Activated naive CD8-positive, alpha-beta T cell (primary cell): Measurements from ENCODE around the gene ZBTB9.

Experiments
- H3K27ac Mint-ChIP-seq: one replicate; pipeline ENCODE4 v1.8.0; 2021; ENCODE audit warnings: mixed read lengths
- H3K27me3 Mint-ChIP-seq: one replicate; pipeline ENCODE4 v1.8.0; 2021; ENCODE audit warnings: mixed read lengths
- H3K36me3 Mint-ChIP-seq: one replicate; pipeline ENCODE4 v1.8.0; 2021; ENCODE audit warnings: mixed read lengths
- H3K4me1 Mint-ChIP-seq: one replicate; pipeline ENCODE4 v1.8.0; 2021; ENCODE audit warnings: low read depth, mixed read lengths
- H3K4me3 Mint-ChIP-seq: one replicate; pipeline ENCODE4 v1.8.0; 2021; ENCODE audit warnings: mild to moderate bottlenecking, mixed read lengths
- H3K9me3 Mint-ChIP-seq: one replicate; pipeline ENCODE4 v1.8.0; 2021; ENCODE audit warnings: low read depth, mixed read lengths

Gene ZBTB9

DNA sequence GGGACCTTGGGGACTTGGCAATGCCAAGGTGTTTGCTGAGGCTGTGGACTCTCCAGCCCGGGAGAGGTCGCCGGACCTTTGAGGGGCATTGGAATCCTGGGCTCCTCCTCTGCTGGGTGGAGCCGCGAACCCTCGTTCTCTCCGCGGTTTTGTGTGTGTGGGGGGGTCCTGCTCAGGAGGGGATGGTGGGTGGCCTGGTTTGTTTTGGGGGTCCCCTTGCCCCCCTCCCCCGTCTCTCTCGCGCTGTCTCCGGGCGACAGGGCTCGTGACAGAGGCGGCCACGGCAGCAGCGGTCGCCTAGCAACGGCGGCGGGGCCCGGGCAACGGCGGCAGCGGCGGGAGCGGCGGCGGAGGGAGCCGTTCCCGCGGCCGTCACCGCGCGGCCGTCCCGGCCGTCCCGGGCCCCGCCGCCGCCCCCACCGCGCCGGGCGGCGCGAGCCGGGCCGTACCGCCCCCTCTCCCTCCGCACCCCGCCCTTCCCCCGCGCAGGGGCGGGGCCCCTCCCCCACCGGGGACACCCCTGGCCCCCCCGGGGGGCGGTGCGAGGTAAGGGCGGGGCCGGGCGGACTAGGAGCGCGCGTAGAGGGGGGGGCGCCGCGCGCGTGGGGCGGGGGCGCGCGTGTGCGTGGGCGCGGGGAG lies 26.7 kb upstream of the ZBTB9 start:
- H3K9me3 Mint-ChIP-seq = no peaks in the 10 kb centered on the region
- H3K4me1 Mint-ChIP-seq = peaks cover 80% of the 10 kb centered on the region
- no peaks in the 10 kb centered on the region for H3K36me3 Mint-ChIP-seq
- peak overlapping the region; percentile 94 for H3K27ac Mint-ChIP-seq
- no peaks in the 10 kb centered on the region for H3K27me3 Mint-ChIP-seq
- peak overlapping the region; percentile 95 for H3K4me3 Mint-ChIP-seq

DNA sequence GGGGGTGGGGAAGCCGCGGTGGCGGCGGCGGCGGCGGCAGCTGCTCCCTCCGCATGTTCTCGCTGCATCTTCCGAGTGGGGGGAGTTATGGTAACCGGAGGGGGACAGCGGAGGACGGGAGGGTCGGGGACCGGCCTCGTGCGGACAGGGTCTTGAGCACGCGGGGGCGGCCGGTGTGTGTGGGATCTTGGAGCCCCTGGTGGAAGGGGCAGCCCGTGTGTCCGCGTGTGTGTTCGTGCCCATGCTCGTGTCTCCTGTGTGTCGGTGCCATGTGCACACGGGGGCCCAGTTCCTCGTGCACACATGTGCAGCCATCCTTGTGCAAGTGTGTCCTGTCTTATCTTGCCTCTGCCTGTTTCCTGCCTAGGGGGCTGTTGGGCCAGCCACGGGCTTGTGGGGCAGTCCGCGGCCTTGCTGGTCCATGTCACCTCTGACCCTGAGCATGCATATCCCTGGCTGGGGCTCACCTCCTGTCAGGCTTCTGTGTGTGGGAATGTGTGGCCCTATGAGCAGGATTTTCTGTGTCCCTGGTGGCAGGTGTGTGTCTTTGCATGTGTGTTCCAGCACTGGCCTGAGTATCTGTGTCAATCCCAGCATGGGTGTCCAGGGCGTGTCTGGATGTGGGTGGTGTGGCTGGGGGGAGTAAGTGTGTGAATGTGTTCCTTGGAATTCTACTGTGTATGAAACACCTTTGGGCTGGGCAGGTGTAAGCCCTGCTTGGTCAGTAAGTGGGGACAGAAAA lies 26.0 kb upstream of the ZBTB9 start:
- no peaks in the 10 kb centered on the region for H3K9me3 Mint-ChIP-seq
- peaks cover 79% of the 10 kb centered on the region for H3K4me1 Mint-ChIP-seq
- H3K4me3 Mint-ChIP-seq = peak overlapping the region; percentile 95
- H3K27me3 Mint-ChIP-seq = no peaks in the 10 kb centered on the region
- H3K27ac Mint-ChIP-seq = peak overlapping the region; percentile 98
- H3K36me3 Mint-ChIP-seq = peaks cover 3% of the 10 kb centered on the region

DNA sequence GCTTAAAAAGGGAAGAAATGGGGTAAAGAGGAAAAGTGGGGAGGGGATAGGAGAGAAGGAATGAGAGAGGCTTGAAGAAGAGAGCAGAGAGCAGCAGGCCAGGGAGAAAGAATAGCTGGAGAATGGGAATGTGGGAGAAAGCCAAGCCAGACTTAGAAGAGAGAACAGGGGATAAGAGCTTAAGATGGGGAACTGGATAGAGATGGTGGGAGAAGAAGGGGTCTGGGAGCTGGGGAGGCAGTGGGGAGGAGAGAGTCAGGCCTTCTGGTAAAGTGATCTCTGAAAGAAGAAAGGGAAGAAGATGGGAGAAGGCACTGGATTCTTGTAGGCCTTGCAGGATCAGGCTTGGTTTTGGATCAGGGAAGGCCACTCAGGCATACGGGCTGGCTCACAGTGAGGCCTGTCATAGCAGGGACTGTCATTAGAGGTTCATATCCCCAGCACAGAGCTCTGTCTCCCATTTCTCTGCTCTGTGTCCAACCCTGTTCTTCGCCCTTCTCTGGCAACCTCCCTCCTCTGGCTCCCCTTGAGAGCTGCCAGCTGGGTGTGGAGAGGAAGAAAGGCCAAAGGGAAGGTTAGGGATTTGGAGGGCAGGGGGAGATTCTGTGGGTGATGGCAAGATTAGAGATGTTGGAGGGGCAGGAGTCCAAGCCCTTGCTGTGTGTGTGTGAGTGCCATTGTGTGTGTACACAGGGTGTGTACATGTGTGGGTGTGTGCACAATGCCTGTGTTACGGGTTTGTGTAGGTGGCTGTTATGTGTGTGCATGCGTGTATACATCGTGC lies 25.2 kb upstream of the ZBTB9 start:
- Mint-ChIP-seq H3K27ac (peak overlapping the region; percentile 98), H3K36me3 (peaks cover 3% of the 10 kb centered on the region), H3K9me3 (no peaks in the 10 kb centered on the region), H3K27me3 (no peaks in the 10 kb centered on the region), H3K4me3 (peak overlapping the region; percentile 95), H3K4me1 (peaks cover 77% of the 10 kb centered on the region)

DNA sequence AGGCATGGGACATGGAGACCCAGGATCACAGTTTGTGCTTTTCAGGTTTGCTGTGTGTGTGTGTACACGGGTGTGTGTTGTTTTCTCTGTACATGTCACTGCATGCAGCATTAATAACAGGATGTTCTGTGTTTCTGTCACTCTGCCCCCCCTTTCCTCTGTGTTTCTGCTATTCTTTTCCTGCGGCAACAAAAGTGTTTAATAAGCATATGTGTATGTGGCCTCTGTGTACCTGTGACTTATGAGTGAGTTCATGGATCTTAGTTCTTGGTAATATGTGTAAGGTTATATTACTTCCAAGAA lies 24.7 kb upstream of the ZBTB9 start:
- Mint-ChIP-seq H3K27ac (peak overlapping the region; percentile 98), H3K36me3 (peaks cover 3% of the 10 kb centered on the region), H3K27me3 (no peaks in the 10 kb centered on the region), H3K4me1 (peaks cover 72% of the 10 kb centered on the region), H3K9me3 (no peaks in the 10 kb centered on the region), H3K4me3 (peak overlapping the region; percentile 95)

DNA sequence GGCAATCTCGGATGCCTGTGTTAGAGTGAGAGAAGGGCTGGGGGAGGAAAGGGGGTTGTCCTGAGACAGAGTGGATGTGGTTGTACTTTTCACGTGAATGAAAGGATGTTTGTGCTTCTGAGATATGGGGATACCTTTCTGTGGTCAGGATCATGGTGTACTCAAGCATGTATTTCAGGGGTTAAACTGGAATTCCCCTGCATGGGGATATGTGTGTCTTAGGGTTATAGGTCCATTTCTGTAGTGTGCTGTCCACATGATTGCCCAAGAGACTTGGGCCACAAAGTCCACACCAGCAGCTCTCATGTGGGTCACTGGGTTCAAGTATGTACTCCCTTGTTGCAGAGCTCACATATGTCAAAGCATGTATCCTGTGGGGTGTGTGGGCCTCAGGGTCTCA lies 24.0 kb upstream of the ZBTB9 start:
- H3K27me3 Mint-ChIP-seq = no peaks in the 10 kb centered on the region
- H3K9me3 Mint-ChIP-seq = no peaks in the 10 kb centered on the region
- H3K4me1 Mint-ChIP-seq = peaks cover 66% of the 10 kb centered on the region
- peak overlapping the region; percentile 95 for H3K4me3 Mint-ChIP-seq
- peaks cover 3% of the 10 kb centered on the region for H3K36me3 Mint-ChIP-seq
- peak overlapping the region; percentile 98 for H3K27ac Mint-ChIP-seq

DNA sequence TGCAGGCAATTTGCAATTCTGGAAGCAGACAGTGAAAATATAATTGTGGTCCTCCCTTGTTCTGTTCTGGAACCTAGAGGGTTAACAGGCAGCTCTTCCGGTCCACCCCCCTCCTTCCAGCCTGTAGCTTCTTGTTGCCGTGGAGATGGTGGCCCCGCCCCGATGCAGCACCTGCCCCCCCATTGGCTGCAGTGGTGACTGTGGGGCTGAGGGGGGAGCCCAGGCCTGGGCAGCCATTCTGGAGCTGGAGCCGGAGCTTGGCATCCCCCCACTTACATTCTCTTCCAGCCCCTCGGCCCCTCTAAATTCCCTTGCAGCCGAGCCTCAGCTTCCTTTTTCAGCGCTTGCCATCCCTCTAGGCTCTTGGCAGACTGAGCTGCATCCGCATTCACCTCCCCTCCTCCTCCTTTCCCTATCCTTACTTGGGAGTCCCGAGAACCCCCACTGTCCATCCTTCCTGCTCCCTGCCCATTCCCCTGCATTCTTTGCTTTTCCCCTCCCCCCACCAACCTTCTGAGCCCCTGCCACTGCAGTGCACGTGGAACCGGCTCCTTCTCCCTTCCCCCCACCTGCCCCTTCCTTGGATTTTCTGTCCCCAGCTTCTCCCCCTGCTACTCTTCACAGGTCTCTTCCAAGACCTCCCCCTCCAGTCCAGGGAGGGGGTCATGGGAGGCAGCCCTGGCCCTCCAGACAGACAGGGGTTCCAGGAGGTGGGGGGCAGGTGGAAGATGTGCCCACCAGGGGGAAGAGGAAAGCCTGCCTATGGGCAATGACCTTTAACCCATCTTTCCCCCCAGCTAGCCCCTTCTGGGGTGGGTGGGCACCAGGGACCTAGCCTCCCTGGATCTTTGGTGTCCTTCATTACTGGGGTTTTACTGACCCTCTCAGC lies 23.1 kb upstream of the ZBTB9 start:
- Mint-ChIP-seq H3K36me3 (peaks cover 6% of the 10 kb centered on the region), H3K27ac (peak overlapping the region; percentile 98), H3K4me1 (peaks cover 63% of the 10 kb centered on the region)

DNA sequence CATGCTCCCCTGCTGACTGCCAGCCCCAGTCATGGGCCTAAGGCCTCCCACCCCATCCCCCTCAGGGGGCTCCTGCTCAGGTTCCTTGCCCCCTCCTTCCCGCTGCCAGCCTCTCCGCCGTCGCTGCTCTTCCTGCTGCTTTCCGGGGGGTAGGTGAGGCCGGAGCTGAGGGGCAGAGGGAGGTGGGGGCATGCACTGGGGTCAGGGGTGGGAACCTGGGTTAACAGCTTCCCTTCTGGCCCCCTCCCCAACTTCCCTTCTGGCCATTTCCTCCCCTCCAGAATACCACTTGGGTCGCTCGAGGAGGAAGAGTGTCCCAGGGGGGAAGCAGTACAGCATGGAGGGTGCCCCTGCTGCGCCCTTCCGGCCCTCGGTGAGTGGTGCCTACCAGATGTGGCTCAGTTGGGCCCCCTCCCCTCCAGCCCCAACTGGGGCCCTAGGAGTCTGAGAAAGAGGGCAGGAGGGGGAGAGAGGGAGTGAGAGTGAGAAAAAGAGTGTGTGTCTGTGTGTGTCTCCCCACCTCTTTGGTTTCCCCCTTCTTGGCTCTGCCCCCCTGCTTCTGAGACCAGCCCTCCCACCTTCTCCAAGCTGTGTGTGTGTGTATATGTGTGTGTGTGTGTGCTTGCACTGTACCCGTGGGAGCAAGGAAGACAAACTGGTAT lies 22.4 kb upstream of the ZBTB9 start:
- H3K27ac Mint-ChIP-seq = peak overlapping the region; percentile 78
- peaks cover 57% of the 10 kb centered on the region for H3K4me1 Mint-ChIP-seq
- peaks cover 6% of the 10 kb centered on the region for H3K36me3 Mint-ChIP-seq
- peak overlapping the region; percentile 95 for H3K4me3 Mint-ChIP-seq
- H3K27me3 Mint-ChIP-seq = no peaks in the 10 kb centered on the region
- no peaks in the 10 kb centered on the region for H3K9me3 Mint-ChIP-seq

More for the DNA sequence above, 23.1 kb upstream of the ZBTB9 start:
- no peaks in the 10 kb centered on the region for H3K27me3 Mint-ChIP-seq
- no peaks in the 10 kb centered on the region for H3K9me3 Mint-ChIP-seq
- H3K4me3 Mint-ChIP-seq = peak overlapping the region; percentile 95

DNA sequence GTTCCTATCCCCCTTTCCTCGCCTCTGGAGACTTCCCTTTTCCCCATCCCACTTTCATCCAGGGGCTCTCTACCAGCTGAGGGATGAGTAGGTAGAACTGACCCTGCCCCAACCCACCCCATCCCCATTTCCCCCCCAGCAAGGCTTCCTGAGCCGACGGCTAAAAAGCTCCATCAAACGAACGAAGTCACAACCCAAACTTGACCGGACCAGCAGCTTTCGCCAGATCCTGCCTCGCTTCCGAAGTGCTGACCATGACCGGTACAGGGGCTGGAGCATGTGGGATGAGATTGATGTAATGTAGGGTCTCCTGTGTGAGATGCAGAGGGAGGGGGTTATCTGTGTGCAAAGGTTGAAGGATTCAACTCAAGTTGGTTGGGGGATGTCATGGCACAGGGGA lies 21.8 kb upstream of the ZBTB9 start:
- H3K4me3 Mint-ChIP-seq = peak overlapping the region; percentile 95
- H3K27me3 Mint-ChIP-seq = no peaks in the 10 kb centered on the region
- peaks cover 52% of the 10 kb centered on the region for H3K4me1 Mint-ChIP-seq
- H3K27ac Mint-ChIP-seq = peak overlapping the region; percentile 78
- H3K36me3 Mint-ChIP-seq = peaks cover 6% of the 10 kb centered on the region
- H3K9me3 Mint-ChIP-seq = no peaks in the 10 kb centered on the region

DNA sequence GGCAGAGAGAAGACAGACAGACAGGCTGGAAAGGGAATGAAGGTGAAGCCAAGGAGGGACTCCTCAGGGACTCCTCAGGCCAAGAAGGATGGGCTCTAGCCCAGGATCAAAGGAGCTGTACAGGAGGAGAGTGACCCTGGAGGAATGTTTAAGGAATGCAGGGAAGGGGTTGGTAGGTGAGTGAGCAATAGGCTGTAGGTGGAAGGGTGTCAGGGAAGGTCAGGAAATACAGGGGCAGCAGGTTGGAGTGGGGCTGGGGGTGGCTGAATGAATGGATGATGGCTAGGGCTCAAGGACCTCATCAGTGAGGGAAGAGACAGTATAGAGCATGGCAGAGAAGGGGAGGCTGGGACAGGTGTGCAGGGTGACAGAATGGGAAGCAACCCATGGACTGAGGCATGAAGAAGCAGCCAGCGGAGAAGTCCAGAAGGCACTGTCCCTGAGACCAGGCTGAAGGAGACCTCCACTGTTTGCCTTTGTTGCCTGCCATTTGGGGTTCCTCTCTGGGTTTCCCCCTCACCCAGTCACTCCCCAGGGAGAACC lies 21.3 kb upstream of the ZBTB9 start:
- Mint-ChIP-seq H3K27me3 (no peaks in the 10 kb centered on the region), H3K9me3 (no peaks in the 10 kb centered on the region), H3K4me3 (peak overlapping the region; percentile 95), H3K36me3 (peaks cover 6% of the 10 kb centered on the region), H3K4me1 (peaks cover 52% of the 10 kb centered on the region), H3K27ac (peak overlapping the region; percentile 78)

DNA sequence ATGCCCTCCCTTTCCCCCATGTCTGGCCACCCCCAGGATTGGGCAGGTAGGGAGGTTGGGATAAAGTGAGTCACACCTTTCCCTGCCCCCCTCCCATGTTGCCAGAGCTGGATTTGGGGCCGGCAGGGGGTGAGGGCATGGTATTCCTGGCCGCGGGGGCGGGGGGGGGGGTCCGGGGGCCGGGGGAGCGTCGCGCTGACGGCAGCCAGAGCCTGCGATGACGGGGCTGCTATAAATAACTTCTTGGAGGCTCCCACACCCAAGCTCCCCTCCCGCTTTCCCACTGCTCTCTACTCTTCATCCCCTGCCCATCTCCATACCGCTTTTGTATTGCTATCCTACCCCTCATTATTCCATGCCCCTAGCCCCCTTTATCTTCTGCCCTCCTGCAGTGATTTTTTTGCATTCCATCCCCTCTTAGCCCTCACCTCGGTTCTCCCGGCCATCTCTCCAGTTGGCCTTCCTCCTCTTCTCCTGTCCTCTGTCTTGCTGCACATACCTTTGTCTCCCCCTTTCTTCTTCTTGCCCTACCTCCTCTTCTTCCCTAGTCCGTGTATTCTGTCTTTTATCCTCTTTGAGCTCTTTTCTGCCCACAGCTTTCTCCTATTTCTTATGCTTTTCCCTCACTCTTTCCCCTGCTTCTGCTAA lies 20.7 kb upstream of the ZBTB9 start:
- peak overlapping the region; percentile 47 for H3K27ac Mint-ChIP-seq
- no peaks in the 10 kb centered on the region for H3K27me3 Mint-ChIP-seq
- H3K9me3 Mint-ChIP-seq = no peaks in the 10 kb centered on the region
- H3K4me3 Mint-ChIP-seq = no peak overlapping the region
- H3K36me3 Mint-ChIP-seq = peaks cover 6% of the 10 kb centered on the region
- peaks cover 48% of the 10 kb centered on the region for H3K4me1 Mint-ChIP-seq

DNA sequence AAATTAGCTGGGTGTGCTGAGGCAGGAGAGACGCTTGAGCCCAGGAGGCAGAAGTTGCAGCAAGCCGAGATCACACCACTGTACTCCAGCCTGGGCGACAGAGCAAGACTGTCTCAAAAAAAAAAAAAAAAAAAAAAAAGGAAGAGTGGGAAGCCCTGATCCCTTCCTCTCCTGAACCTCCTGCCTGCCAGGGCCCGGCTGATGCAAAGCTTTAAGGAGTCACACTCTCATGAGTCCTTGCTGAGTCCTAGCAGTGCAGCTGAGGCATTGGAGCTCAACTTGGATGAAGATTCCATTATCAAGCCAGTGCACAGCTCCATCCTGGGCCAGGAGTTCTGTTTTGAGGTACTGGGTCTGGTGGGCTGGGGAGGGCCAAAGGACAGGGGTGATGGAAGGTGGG lies 19.4 kb upstream of the ZBTB9 start:
- Mint-ChIP-seq H3K9me3 (no peaks in the 10 kb centered on the region), H3K36me3 (peaks cover 8% of the 10 kb centered on the region), H3K4me1 (peaks cover 39% of the 10 kb centered on the region), H3K4me3 (no peak overlapping the region), H3K27ac (no peak overlapping the region), H3K27me3 (no peaks in the 10 kb centered on the region)

DNA sequence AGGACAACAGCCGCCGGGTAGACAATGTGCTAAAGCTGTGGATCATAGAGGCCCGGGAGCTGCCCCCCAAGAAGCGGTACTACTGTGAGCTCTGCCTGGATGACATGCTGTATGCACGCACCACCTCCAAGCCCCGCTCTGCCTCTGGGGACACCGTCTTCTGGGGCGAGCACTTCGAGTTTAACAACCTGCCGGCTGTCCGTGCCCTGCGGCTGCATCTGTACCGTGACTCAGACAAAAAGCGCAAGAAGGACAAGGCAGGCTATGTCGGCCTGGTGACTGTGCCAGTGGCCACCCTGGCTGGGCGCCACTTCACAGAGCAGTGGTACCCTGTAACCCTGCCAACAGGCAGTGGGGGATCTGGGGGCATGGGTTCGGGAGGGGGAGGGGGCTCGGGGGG lies 16.7 kb upstream of the ZBTB9 start:
- no peaks in the 10 kb centered on the region for H3K27me3 Mint-ChIP-seq
- no peak overlapping the region for H3K4me3 Mint-ChIP-seq
- no peaks in the 10 kb centered on the region for H3K9me3 Mint-ChIP-seq
- H3K27ac Mint-ChIP-seq = no peak overlapping the region
- H3K36me3 Mint-ChIP-seq = peaks cover 8% of the 10 kb centered on the region
- peaks cover 18% of the 10 kb centered on the region for H3K4me1 Mint-ChIP-seq

DNA sequence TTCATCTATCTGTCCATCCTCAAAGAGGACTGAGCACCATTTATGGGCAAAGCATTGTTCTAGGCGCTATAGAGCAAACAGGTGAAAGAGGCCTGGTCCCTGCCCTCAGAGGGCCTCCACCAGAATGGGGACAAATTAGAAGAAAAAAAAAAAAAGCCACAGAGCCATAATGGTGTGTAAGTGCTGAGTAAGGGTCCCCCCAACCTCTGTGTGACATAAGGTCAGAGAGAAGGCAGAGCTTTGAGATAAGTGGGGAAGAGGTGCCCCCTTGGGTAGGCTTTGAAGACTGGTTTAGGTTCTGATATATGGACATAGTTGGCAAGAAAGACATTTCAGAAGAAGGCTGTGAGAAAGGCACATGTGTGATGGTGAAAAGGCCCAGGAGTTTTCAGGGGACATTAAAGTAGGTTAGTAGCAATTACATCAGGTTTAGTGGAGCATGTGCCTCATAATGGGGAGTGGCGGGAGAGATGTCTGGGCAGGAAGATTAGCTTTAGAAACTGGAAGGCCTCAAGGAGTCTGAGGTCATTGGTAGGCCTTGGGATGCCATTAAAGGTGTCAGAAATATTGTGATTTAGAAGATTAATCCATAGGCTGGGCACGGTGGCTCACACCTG lies 15.3 kb upstream of the ZBTB9 start:
- Mint-ChIP-seq H3K4me1 (peaks cover 9% of the 10 kb centered on the region), H3K36me3 (peaks cover 5% of the 10 kb centered on the region), H3K4me3 (no peak overlapping the region), H3K27ac (peak overlapping the region; percentile 64), H3K27me3 (no peaks in the 10 kb centered on the region), H3K9me3 (no peaks in the 10 kb centered on the region)
